ENCODE data around the gene APBA2.

APBA2 gene

GRCh38 chr15:28873006-28873405 lies 12.8 kb upstream of the APBA2 start:
- H3K9me3 ChIP-seq (ENCODE audit: control insufficient read depth, insufficient read depth, low read depth, low read length): no peaks in the 10 kb centered on the region
- no peak overlapping the region for H3K4me3 ChIP-seq (ENCODE audit: low read depth, low read length)
- POLR2A ChIA-PET: no interaction called here
- CTCF ChIA-PET: interaction anchor here (0.8 kb wide), 1 partner anchor 231 kb away, joined by 3 read pairs; no protein-coding TSS in a partner anchor
- TF ChIP-seq KLF7 (tag by site-specific recombination; IDR thresholded peaks at IDR 0.05; ENCODE audit: borderline replicate concordance) (no peak), ZNF747 (tag by site-specific recombination; IDR thresholded peaks at IDR 0.05) (no peak), ZNF48 (tag by site-specific recombination; IDR thresholded peaks at IDR 0.05) (no peak), ZBTB1 (tag by site-specific recombination; IDR thresholded peaks at IDR 0.05) (no peak), ZNF155 (tag by site-specific recombination; IDR thresholded peaks at IDR 0.05) (no peak), HOXD13 (CRISPR knock-in tag; IDR thresholded peaks at IDR 0.05; ENCODE audit: borderline replicate concordance) (no peak), ZFHX2 (tag by site-specific recombination; conservative IDR thresholded peaks at IDR 0.05) (no peak), ZBTB26 (tag by site-specific recombination; optimal IDR thresholded peaks at IDR 0.05) (no peak), ZFP37 (tag by site-specific recombination; IDR thresholded peaks at IDR 0.05) (no peak), SETDB1 (IDR thresholded peaks at IDR 0.05; ENCODE audit: insufficient read length, low read length) (no peak), TCF7L2 (IDR thresholded peaks at IDR 0.05; ENCODE audit: borderline replicate concordance, low read depth, low read length) (no peak), ZNF791 (tag by site-specific recombination; IDR thresholded peaks at IDR 0.05) (no peak), ZNF555 (tag by site-specific recombination; conservative IDR thresholded peaks at IDR 0.05) (no peak), KLF1 (tag by site-specific recombination; IDR thresholded peaks at IDR 0.05) (no peak), ZNF433 (tag by site-specific recombination; IDR thresholded peaks at IDR 0.05; ENCODE audit: low read depth) (no peak)
- H3K4me1 ChIP-seq (ENCODE audit: control insufficient read depth, insufficient read depth, low read length): no peaks in the 10 kb centered on the region
- no peak overlapping the region for H3K27ac ChIP-seq (ENCODE audit: extremely low read depth, low read depth, low read length)
- no peaks in the 10 kb centered on the region for H3K36me3 ChIP-seq (ENCODE audit: control insufficient read depth in 2 of 2, insufficient read depth in 1 of 2, low read length in 2 of 2)

GRCh38 chr15:28873585-28874190 lies 12.1 kb upstream of the APBA2 start:
- no peak overlapping the region for H3K27ac ChIP-seq (ENCODE audit: extremely low read depth, low read depth, low read length)
- ChIA-PET POLR2A (no interaction called here), CTCF (interaction anchor here (0.8 kb wide), 1 partner anchor 230 kb away, joined by 3 read pairs; no protein-coding TSS in a partner anchor)
- H3K4me1 ChIP-seq (ENCODE audit: control insufficient read depth, insufficient read depth, low read length): no peaks in the 10 kb centered on the region
- H3K36me3 ChIP-seq (ENCODE audit: control insufficient read depth in 2 of 2, insufficient read depth in 1 of 2, low read length in 2 of 2): no peaks in the 10 kb centered on the region
- no peaks in the 10 kb centered on the region for H3K9me3 ChIP-seq (ENCODE audit: control insufficient read depth, insufficient read depth, low read depth, low read length)
- TF ChIP-seq ZNF645 (tag by site-specific recombination; IDR thresholded peaks at IDR 0.05) (no peak), CTCF (tag by site-specific recombination; IDR thresholded peaks at IDR 0.05) (0 out of 2 replicates have a peak, but pooled peaks have one; percentile 19)
- no peak overlapping the region for H3K4me3 ChIP-seq (ENCODE audit: low read depth, low read length)

- POLR2A ChIA-PET: no interaction called here
- CTCF ChIA-PET: interaction anchor here (0.7 kb wide), 1 partner anchor 738 kb away, joined by 6 read pairs; no protein-coding TSS in a partner anchor
- Histone ChIP-seq H3K9me3 (ENCODE audit: control insufficient read depth, insufficient read depth, low read depth, low read length) (no peaks in the 10 kb centered on the region), H3K4me3 (ENCODE audit: low read depth, low read length) (no peak overlapping the region), H3K27ac (ENCODE audit: extremely low read depth, low read depth, low read length) (no peak overlapping the region), H3K36me3 (ENCODE audit: control insufficient read depth in 2 of 2, insufficient read depth in 1 of 2, low read length in 2 of 2) (no peaks in the 10 kb centered on the region), H3K4me1 (ENCODE audit: control insufficient read depth, insufficient read depth, low read length) (no peaks in the 10 kb centered on the region)
- TF ChIP-seq ZFP3 (tag by site-specific recombination; IDR thresholded peaks at IDR 0.05; ENCODE audit: low read depth): no peak
- no peak for TF ChIP-seq MEIS1 (CRISPR knock-in tag; IDR thresholded peaks at IDR 0.05; ENCODE audit: borderline replicate concordance)
- no peak for TF ChIP-seq KLF17 (tag by site-specific recombination; IDR thresholded peaks at IDR 0.05)
- TF ChIP-seq ZBTB1 (tag by site-specific recombination; IDR thresholded peaks at IDR 0.05): no peak
- no peak for TF ChIP-seq ZNF530 (tag by site-specific recombination; IDR thresholded peaks at IDR 0.05; ENCODE audit: low read depth)
- no peak for TF ChIP-seq ZNF280C (tag by site-specific recombination; IDR thresholded peaks at IDR 0.05)
- TF ChIP-seq HOXD13 (CRISPR knock-in tag; IDR thresholded peaks at IDR 0.05; ENCODE audit: borderline replicate concordance): no peak
These were observed 10.2 kb upstream of the APBA2 start for GRCh38 chr15:28875461-28876000.
